Mucosa of rectum (tissue), 2 donors: ENCODE measurements around the gene MFNG.

Source experiments
- H3K27ac ChIP-seq, 2 donors: one replicate each; pipeline ENCODE4 v1.7.0; 2013; ENCODE audit warnings: inconsistent platforms in 2 of 2, low read depth in 2 of 2, low read length in 2 of 2
- H3K27me3 ChIP-seq, 2 donors: one replicate each; pipeline ENCODE4 v1.7.0; 2013; ENCODE audit warnings: low read length in 2 of 2; ENCODE audit not compliant: control insufficient read depth in 2 of 2, insufficient read depth in 2 of 2
- H3K36me3 ChIP-seq, 2 donors: one replicate each; pipeline ENCODE4 v1.7.0; 2013; ENCODE audit warnings: low read length in 2 of 2; ENCODE audit not compliant: control insufficient read depth in 2 of 2, insufficient read depth in 2 of 2
- H3K4me1 ChIP-seq, 2 donors: one replicate each; pipeline ENCODE4 v1.7.0; 2013; ENCODE audit warnings: low read length in 2 of 2, mild to moderate bottlenecking in 1 of 2; ENCODE audit not compliant: control insufficient read depth in 2 of 2, insufficient read depth in 2 of 2
- H3K4me3 ChIP-seq, 2 donors: one replicate each; pipeline ENCODE4 v1.7.0; 2013; ENCODE audit warnings: low read length in 2 of 2
- H3K9ac ChIP-seq, 2 donors: one replicate each; pipeline ENCODE4 v1.7.0; 2013; ENCODE audit warnings: low read length in 2 of 2, low read depth in 1 of 2, mild to moderate bottlenecking in 1 of 2
- H3K9me3 ChIP-seq, 2 donors: one replicate each; pipeline ENCODE4 v1.7.0; 2013; ENCODE audit warnings: low read length in 2 of 2; ENCODE audit not compliant: control insufficient read depth in 2 of 2
- donor health status: healthy.
- donor health status: Normal muscosa, but diverticular disease.

MFNG gene

DNA sequence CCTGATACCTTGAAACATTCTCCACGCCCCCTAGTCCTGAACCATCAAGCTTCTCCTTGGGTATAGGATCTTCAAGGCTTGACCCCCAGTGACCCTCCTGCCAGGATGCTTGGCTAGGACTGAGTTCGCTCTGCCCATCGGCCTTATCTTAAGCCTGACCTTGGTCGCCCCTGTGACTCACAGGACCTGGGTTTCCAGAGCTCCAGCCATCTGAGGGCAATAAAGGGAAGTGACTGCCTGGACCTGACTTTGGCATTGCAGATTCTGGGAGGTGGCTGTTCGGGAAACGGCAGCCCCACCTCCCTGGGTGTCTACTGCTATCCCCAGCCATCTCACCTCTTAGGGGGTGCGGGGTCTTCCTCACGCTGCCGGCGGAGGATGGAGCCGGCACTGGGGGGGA lies 17.7 kb upstream of the MFNG start:
- Histone ChIP-seq H3K9me3 (no peaks in the 10 kb centered on the region), H3K9ac (peak overlapping the region in 1 of 2 donors; percentile 88), H3K27me3 (no peaks in the 10 kb centered on the region), H3K4me3 (no peak overlapping the region), H3K36me3 (peaks cover 23 to 27% of the 10 kb centered on the region in 2 donors), H3K27ac (peak overlapping the region; percentile 100), H3K4me1 (peaks cover 54 to 72% of the 10 kb centered on the region in 2 donors)

DNA sequence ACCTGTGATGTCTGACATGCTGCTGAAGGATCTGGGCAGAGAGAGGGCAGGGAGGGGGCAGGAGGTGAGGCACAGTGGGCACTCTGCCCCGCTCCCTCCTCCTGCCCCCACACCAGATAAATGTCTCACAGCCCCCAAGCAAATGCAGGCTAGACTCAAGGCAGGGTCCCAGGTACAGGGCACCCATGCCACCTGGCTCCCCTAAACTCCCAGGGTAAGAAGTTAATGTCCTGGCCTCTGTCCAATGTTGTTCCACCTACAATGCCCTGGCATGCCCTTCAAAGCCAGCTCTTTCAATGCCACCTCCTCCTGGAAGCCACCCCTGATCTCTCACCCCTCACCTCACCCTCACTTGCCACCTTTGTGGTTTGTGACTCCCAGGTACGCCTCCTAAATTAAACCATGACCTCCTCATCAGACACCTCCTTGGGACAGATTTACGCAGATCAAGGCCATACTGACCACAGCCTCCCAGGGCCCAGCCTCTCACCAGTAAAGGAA lies 17.0 kb upstream of the MFNG start:
- H3K9me3 ChIP-seq: no peaks in the 10 kb centered on the region
- peaks cover 23 to 27% of the 10 kb centered on the region in 2 donors for H3K36me3 ChIP-seq
- H3K27me3 ChIP-seq: no peaks in the 10 kb centered on the region
- H3K4me1 ChIP-seq: peaks cover 56 to 70% of the 10 kb centered on the region in 2 donors
- H3K9ac ChIP-seq: peak overlapping the region; percentile 74 to 88
- peak overlapping the region; percentile 100 for H3K27ac ChIP-seq
- H3K4me3 ChIP-seq: no peak overlapping the region

DNA sequence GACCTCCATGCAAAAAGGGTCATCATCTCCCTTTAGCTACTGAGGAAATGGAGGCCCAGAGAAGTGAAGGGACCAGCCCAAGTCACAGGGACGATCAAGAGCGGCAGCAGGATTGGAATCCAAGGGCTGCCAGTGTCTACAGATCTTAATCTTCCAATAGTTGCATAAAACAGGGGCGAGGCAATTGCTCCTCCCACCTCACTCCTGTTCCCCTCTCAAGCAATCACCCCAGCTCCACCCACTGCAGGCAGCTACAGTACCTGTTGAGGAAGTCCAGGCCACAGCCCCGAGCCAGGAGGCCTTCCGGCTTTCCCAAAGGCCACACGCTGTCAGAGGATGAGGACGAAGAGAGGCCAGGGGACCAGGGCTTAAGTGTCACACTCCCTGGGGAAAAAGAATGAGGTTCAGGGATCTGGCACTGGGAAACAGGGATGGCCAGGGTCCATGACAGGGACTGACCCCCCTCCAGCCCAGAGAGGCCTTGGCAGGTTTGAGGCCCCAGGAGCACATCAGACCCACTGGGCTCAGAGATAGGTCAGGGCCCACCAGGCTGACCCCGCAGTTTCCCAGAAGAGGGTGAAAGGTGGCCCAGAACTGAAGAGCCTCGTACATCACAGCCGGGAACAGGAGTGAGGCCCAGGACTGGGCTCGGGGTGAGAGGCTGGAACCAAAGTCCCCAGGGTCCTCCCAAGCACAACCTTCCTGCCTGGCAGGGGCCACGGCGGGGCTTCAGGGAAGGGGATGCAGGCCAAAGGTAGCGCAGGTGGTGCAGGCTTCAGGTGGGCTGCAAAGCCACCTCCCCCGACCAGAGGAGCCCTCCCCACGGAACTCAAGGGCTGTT lies 16.4 kb upstream of the MFNG start:
- H3K27ac ChIP-seq: peak overlapping the region; percentile 100
- H3K27me3 ChIP-seq: no peaks in the 10 kb centered on the region
- H3K4me1 ChIP-seq: peaks cover 57 to 63% of the 10 kb centered on the region in 2 donors
- H3K4me3 ChIP-seq: peak overlapping the region; percentile 52
- no peaks in the 10 kb centered on the region for H3K9me3 ChIP-seq
- peaks cover 18 to 21% of the 10 kb centered on the region in 2 donors for H3K36me3 ChIP-seq
- peak overlapping the region; percentile 84 to 88 for H3K9ac ChIP-seq

DNA sequence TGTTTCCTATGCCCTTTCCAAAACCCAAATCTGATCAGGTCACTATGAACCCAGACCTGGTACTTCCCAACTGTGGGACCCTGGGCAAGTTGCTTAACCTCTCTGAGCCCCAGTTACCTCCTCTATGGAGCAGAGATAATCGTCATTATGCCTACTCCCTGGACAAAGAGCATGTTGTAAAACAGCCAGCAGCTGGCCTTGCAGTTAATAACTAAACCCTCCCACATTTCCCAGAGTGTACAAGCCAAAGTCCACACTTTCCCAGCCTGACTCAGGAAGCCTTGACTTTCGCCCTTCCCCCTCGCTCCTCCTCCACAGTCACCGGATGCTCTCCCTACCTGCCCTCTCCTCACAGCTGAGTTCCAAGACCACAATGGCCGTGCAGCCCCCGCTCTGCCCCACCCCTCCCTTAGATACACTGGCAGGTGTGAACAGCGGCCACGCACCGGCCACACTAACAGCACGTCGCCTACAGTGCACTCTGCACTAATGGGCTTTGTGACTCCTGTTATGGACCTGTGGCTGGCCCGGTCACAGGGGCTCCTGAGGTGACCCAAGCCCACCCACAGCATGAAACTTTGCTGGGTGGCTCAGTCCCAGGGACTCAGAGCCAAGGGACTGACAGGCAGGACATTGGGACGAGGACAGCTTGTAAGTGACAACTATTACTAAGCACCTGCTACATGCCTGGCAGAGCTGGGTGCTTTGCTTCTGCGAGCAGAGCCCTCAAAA lies 15.6 kb upstream of the MFNG start:
- no peaks in the 10 kb centered on the region for H3K27me3 ChIP-seq
- H3K9ac ChIP-seq: peak overlapping the region; percentile 84 to 88
- peak overlapping the region; percentile 100 for H3K27ac ChIP-seq
- H3K9me3 ChIP-seq: no peaks in the 10 kb centered on the region
- peaks cover 57 to 62% of the 10 kb centered on the region in 2 donors for H3K4me1 ChIP-seq
- H3K4me3 ChIP-seq: peak overlapping the region; percentile 62 to 63
- peaks cover 14 to 21% of the 10 kb centered on the region in 2 donors for H3K36me3 ChIP-seq

DNA sequence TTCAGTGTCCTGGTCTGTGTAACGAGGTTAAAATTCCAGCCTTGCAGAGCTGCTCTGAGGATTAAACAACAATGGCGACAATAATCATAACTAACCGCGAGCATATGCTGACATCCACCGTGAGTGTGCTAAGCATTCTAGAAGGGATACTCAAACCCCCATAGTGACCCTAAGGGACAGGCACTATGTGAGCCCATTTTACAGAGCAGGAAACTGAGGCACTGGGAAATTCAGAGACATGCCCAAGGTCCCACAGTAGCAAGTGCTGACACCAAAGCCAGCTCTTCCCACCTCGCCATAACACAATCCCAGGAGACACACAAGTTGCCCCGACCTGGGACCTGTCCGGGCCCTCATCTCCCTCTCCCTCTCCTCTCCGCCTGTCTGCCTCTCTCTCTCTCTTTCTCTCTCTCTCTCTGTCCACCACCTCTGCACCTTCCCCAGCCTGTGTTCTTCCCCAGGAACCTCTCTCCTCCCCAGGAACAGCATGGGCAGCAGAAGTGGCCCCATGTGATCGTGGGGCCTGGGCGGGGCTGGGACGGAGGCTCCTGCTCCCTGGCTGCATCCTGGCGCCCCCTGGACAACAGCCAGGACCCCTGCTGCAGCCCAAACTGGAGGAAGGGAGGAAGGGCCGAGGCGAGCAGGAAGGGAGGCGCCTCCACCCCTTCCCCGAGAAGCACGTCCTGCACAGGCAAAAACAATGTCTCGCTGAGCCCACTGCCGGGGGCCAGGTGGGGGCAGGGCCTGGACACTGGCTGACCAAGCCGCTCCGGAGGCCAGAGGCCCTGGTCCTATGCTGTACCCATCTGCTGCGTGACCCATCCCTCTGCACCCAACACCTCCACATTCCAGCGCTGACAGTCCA lies 14.8 kb upstream of the MFNG start:
- H3K4me1 ChIP-seq: peaks cover 57 to 62% of the 10 kb centered on the region in 2 donors

DNA sequence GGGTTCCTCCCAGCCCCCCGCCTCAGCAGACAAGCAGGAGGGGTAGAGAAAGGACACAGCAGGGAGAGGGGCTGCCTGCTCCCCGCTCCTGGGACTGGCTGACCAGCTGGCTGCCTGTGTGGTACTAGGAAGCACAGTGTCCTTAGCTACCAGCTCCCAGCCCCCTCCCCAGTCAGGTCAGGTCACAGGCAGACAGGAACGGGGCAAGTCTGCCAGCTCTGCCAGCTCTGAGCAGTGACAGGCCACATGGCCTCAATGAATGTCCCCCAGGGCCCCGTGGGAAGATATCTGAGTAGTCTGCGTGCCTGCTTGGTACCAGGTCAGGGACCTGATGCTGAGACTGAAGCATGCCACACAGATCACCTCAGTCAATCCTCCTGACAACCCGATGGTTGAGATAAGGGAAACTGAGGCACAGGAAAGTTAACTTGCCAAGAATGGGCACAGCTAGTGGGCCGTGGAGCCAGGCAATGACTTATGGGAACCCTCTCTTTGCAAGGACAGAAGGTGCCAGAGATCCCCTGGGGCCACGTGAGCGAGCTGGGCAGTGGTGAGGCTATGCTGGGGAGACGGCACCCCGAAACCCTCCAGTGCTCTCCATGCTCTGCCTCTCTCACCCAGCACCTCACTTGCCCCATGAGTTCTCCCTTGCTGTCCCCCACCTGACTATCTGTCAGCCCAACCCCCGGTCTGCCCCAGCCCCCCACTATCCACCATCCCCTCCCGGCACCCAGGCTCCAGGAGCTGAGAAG lies 13.8 kb upstream of the MFNG start:
- Histone ChIP-seq H3K27ac (peak overlapping the region; percentile 100), H3K27me3 (no peaks in the 10 kb centered on the region), H3K36me3 (peaks cover 5 to 20% of the 10 kb centered on the region in 2 donors), H3K4me1 (peaks cover 57 to 62% of the 10 kb centered on the region in 2 donors), H3K4me3 (no peak overlapping the region), H3K9me3 (no peaks in the 10 kb centered on the region), H3K9ac (peak overlapping the region in 1 of 2 donors; percentile 52)

More for the DNA sequence above, 14.8 kb upstream of the MFNG start:
- no peaks in the 10 kb centered on the region for H3K9me3 ChIP-seq
- H3K27ac ChIP-seq: peak overlapping the region; percentile 100
- H3K36me3 ChIP-seq: peaks cover 8 to 23% of the 10 kb centered on the region in 2 donors
- H3K4me3 ChIP-seq: peak overlapping the region; percentile 62 to 63
- H3K9ac ChIP-seq: peak overlapping the region; percentile 67 to 79
- H3K27me3 ChIP-seq: no peaks in the 10 kb centered on the region

DNA sequence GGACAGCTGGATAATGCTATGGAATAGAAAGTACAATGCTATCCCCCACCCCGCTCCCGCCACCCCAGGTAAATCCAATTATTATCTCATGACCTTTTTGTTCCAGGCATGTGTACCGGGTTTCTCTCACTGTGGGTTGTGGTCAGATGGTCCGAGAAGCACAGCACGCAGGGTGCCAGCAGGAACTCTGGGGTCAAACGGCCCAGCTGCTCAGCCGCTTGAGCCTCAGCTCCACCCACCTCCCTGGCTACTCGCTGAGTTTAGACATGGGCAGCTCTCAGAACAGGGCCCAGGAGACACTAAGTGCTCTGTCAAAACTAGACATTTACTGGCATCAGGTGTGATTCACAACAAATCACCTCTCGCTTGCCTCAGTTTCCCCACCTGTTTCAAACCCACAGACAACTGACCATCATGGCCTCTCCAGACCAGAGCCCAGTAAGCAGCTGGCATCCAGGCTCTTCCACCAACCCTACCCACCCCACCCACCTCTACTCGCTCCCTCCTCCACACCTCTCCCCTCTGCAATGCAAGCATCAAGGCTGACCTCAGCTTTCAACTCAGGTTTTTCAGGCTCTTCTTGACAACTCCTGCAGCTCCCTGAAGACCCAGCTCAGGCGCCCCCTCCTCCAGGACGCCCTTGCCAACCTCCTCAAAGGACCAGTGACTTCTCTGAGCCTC lies 13.0 kb upstream of the MFNG start:
- no peaks in the 10 kb centered on the region for H3K9me3 ChIP-seq
- peaks cover 49 to 54% of the 10 kb centered on the region in 2 donors for H3K4me1 ChIP-seq
- peak overlapping the region in 1 of 2 donors; percentile 52 for H3K9ac ChIP-seq
- H3K36me3 ChIP-seq: peaks cover 8 to 14% of the 10 kb centered on the region in 2 donors
- peak overlapping the region; percentile 37 to 100 for H3K27ac ChIP-seq
- no peaks in the 10 kb centered on the region for H3K27me3 ChIP-seq
- no peak overlapping the region for H3K4me3 ChIP-seq

DNA sequence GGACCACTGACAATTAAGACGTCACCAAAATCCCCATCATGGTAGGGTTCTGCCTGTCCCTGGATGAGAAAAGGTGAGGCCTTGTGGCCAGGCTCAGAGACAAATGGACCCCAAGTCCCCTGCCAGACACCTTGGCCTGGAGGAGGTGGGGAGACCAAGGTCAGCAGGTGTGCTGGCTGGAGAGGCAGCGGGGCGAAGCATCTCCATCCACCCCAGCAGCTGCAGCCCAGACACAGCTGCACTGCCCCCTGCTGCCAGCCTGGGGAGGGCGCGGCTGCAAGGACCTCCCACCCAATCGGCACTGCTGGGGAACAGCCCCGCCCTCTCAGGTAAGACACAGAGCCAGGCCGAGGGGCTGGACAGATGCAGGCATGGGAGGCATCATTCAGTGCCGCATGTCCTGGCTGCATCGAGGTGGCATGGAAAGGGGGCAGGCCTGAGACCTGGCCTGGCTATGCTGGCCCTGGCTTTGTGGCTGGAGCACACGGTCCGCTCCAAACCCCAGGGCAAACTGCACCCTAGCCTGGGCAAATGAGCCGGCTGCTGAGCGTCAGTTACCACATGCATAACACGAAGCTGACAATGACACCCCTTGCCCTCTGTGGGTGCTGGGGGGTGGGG lies 12.2 kb upstream of the MFNG start:
- peaks cover 42 to 46% of the 10 kb centered on the region in 2 donors for H3K4me1 ChIP-seq
- H3K36me3 ChIP-seq: peaks cover 11 to 13% of the 10 kb centered on the region in 2 donors
- H3K27me3 ChIP-seq: no peaks in the 10 kb centered on the region

More for the DNA sequence above, 12.2 kb upstream of the MFNG start:
- Histone ChIP-seq H3K4me3 (no peak overlapping the region), H3K27ac (no peak overlapping the region), H3K9me3 (no peaks in the 10 kb centered on the region), H3K9ac (no peak overlapping the region)
